ENCODE data around the gene NUDT3.
"Not testable (repeated sequence)": the region's sequence is repeated elsewhere in the genome, so short reads cannot be mapped to it uniquely, and the experiment has no call there.

Gene NUDT3

DNA sequence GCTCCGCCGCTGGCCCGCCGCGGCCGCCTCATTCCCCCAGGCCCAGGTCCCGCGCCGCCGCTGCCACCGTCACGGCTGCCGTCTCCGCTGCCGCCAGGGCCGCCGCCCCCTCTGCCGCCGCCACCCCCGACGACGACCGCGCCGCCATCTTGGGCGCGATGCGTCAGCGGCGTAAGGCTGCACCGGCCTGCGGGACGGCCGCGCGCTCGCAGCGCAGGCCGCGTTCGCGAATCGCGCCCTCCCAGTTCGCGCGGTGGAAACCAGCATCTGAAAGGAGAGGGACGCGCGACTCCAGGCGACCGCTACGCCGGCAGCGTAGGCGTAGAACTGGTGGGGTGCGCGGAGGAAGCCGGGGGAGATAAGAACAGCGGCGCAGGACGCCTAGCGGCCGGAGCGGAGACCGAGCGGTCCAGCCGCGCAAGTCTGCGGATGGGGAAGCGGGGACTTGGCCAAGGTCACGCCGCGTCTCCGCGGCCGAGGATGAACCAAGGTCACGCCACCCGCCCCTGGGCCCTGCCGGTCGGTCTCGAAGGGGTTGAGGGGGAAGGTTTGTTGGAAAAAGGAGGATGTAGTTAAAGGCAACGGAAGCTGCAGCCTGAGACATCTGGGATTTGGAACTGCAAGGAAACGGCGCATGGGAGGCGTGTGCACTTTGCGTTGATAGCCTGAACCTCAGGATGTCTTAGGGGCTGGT, at the start of gene NUDT3:
Gene NUDT3, minus strand, starts transcription at position 173 of the 694 bp plus-strand sequence. CDS start 307 bp downstream, outside the sequence.
- peak; percentile 93 for DNase-seq (ENCODE audit: low read depth)

DNA sequence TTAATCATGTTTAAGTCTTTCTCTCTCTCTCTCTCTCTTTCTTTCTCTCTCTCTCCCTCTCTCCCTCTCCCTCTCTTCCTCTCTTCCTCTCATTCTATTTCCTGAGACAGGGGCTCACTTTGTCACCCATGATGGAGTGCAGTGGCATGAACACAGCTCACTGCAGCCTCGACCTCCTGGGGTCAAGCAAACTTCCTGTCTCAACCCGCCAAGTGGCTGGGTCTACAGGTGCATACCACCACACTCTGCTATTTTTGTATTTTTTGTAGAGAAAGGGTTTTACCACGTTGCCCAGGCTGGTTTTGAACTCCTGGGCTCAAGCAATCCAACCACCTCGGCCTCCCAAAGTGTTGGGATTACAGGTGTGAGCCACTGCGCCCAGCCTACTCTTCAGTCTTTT, 49.1 kb upstream of the NUDT3 start:
- DNase-seq (ENCODE audit: low read depth): no peak

DNA sequence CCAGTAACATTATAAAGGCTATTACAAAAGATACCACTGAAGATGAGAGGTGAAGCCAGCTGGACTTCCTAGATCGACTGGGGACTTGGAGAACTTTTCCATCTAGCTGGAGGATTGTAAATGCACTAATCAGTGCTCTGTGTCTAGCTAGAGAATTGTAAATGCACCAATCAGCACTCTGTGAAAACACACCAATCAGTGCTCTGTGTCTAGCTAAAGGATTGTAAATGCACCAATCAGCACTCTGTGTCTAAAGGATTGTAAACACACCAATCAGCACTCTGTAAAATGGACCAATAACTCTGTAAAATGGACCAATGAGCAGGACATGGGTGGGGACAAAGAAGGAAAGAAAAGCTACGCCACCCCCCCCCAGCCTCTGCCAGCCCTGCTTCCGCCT, 47.0 kb upstream of the NUDT3 start:
- no peak for DNase-seq (ENCODE audit: low read depth)

DNA sequence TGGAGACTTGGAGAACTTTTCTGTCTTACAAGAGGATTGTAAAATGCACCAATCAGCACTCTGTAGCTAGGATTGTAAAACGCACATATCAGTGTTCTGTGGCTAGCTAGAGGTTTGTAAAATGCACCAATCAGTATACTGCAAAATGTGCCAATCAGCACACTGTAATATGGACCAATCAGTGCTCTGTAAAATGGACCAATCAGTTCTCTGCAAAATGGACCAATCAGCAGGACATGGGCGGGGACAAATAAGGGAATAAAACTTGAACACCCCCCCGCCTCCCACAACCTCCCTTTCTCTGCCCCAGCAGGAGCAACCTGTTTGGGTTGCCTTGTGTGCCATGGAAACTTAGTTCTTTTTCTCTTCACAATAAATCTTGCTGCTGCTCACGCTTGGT, 46.2 kb upstream of the NUDT3 start:
- no peak for DNase-seq (ENCODE audit: low read depth)

DNA sequence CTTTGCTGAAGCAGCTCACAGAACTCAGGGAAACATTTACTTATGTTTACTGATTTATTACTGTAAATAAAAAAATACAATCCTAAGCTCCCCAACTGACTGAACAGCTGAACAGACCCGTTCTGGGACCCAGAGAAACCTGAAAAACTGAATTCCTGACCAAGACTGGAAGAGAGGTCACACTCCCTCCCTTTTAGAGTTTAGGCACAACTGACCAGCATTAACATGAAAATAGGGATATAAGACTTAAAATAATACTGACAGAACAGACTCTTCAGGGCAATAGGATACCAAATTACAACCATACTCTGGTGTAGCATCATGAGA, 45.1 kb upstream of the NUDT3 start:
- no peak for DNase-seq (ENCODE audit: low read depth)

DNA sequence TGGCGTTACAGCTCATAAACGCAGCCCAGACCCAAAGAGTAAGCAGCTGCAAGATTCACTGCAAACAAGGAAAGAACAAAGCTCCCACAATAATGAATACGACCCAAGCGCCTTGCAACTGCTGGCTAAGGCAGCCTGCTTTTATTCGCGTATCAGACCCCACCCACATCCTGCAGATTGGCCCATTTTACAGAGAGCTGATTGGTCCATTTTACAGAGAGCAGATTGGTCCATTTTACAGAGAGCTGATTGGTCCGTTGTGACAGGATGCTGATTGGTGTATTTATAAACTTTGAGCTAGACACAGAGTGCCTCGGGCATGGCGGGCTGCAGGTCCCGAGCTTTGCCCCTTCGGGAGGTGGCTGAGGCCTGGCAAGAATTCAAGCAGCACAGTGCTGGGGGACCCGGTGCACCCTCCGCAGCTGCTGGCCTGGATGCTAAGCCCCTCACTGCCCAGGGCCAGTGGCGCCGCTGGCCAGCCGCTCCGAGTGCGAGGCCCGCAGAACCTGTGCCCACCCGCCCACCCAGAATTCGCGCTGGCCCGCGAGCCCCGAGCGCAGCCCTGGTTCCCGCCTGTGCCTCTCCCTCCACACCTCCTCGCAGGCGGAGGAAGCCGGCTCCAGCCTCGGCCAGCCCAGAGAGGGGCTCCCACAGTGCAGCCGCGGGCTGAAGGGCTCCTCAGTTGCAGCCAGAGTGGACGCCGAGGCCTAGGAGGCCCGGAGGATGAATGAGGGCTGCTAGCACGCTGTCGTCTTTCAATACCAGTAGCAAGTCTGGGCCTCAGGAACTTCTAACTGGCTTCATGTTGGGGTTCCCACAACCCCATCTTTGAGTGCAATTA, 44.6 kb upstream of the NUDT3 start:
- DNase-seq (ENCODE audit: low read depth): no peak

DNA sequence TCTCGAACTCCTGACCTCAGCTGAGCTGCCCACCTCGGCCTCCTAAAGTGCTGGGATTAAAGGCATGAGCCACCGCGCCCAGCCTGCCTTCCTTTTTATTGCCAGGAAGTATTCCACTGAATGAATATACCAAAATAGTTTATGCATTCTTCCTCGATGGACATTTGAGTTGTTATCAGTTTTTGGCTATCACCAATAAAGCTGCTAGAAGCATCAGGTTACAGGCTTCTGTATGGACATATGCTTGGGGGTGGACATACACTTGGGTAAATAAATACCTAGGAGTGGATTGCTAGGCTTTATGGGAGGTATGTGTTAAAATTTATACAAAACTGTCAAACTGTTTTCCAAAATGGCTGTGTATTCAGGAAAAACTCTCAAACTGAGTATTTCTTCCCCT, 43.4 kb upstream of the NUDT3 start:
- DNase-seq (ENCODE audit: low read depth): no peak

DNA sequence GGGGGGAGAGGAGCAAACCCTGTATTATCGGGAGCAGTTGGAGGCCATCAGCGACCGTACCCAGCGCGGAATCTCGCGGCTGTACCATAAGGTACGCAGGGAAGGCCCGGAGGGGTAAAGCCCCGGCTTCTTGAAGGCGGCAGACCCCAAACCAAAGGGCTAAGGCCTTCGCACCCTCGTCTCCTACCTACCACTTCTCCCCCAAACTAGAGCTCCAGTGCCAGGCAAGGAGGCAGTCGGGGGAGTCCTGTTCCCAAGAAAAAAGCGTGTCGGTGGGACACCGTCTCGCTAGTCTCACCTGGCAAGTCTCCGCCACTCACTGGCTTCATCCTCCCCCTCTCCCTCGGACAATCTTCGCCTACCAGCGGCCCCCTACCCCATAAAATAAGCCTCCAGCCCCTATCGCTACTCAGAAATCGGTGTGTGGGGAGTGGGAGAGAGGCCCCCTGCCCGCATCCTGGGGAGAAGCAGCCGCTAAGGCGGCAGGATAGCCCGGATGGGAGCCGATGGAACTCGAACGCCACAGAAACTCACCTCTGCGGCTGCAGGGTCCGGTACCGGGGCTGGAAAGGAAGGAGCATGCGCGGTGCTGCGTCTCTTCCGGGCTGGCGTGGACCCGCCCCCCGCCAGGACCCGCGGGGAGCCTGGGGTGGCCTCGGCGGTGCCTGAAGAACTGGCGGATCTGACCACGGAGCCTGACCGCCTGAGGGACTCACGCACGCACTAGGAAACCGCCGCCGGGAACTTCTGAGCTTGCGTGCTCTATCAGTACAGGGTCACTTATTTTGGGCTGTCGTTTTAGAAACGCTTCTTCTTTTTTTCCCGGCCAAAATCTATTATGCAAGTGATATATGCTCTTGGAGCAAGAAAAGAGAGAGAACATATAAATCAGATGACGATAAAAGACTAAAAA, 33.3 kb upstream of the NUDT3 start, which contains the start of gene RPS10:
Gene RPS10, minus strand, starts transcription at position 572 of the 913 bp plus-strand sequence. CDS start 848 bp downstream, outside the sequence.
- peak; percentile 89 for DNase-seq (ENCODE audit: low read depth)

DNA sequence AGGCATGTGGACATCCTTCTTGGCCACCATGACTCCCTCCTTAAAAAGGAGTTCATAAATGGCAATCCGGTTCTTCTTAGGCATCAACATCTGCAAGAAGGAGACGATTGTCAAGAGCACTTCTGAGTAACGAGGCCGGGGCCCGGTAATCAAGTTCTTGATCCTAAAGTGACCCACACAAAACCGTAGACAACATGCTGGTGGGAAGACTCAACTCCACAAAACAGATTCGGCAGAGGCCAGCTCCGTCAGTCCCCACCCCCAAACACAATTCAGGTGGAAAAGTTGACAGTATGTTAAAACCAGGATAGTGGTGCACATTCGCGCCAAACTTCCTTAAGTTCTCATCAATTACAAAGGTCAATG, 32.6 kb upstream of the NUDT3 start:
- DNase-seq (ENCODE audit: low read depth): peak; percentile 25

DNA sequence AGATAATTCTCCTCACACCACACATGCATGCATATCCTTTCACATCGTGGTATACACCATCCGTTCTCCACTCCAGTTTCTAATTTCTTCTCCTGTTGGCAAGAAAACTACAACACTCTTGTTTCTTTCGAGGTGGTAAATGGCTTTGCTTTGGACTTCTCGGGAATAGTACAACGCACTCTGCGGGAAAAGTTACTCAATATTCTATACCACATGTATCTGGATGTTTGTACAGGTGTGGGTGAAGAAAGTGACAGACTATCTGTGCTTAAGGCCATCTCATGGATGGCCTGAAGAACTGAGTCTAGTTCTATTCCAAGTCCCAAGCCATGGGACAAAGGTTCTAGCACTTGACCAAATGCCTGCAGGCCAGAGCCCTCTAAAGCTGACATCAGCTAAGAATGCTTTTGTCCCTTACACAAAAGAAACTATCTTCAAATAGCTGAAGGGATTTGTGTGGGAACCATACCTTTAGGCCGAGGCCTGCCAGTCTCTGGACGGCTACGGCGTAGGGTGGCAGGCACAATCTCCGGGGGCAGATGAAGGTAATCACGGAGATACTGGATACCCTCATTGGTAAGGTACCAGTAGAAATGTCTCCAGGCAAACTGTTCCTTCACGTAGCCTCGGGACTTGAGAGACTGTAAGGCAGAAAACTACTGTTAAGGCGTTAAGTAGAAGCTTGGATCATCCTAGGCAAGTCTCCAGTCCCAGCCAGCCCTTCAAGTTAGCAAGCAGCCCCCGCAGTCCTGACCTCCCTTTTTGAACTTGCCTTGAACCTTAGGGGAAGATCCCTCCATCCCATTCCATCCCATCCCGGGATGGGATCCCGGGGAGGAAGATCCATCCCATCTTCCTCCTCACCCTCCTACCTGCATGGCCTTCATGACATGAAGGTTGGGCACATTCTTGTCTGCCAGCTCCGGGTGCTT, 32.0 kb upstream of the NUDT3 start:
- DNase-seq (ENCODE audit: low read depth): no peak

DNA sequence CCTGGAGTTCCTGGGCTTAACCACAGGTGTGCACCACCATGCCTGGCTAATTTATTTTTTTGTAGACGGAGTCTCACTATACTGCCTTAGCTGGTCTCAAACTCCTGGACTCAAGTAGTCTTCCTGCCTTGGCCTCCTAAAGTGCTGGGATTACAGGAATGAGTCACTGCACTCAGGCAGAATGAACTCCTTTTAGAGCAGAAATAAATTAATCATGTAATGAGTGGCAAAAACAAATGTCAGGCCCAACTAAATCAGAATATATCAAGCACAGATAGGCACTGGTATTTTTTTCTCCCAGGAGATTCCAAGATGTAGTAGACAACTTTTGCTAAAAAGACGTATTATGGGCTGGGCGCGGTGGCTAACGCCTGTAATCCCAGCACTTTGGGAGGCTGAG, 30.8 kb upstream of the NUDT3 start:
- DNase-seq (ENCODE audit: low read depth): no peak

DNA sequence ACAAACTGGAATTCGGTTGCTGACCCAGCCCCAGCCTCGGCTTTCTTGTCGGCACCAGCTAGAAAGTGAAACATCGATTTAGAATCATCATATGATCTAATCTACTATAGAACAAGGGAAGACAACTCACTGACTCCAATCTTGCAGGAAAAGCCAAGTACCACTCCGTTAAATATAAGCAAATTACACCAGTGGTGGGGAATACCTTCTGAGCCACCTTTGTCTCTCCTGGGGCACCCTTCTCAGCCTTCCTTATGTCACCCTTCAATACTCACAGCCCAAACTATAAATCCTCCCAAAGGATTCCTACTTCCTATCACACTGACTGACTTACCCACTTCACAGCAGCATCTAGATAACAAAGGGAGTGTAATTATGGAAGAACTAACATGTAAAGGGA, 25.9 kb upstream of the NUDT3 start:
- no peak for DNase-seq (ENCODE audit: low read depth)

DNA sequence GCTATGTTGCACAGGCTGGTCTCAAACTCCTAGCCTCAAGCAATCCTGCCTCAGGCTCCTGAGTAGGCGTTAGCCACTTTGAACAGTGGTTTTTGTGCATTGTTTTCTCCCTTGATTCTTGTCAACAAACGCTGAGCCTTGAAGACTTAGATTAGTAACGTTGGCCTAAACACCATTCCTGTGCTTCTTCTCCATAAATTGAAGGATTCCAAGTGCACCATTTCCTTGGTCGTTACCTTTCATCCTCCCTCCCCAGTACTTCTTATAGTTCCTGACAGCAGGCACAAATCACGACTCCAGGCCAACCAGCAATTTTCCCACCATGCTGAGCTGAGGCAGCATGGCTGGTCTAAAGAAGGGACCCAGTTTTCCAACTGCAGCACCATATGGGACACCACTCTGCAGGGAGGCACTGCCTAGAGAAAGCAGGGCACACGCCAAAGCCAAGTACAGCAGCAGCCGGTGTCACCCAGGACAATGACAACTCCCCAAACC, 24.5 kb upstream of the NUDT3 start:
- DNase-seq (ENCODE audit: low read depth): no peak

DNA sequence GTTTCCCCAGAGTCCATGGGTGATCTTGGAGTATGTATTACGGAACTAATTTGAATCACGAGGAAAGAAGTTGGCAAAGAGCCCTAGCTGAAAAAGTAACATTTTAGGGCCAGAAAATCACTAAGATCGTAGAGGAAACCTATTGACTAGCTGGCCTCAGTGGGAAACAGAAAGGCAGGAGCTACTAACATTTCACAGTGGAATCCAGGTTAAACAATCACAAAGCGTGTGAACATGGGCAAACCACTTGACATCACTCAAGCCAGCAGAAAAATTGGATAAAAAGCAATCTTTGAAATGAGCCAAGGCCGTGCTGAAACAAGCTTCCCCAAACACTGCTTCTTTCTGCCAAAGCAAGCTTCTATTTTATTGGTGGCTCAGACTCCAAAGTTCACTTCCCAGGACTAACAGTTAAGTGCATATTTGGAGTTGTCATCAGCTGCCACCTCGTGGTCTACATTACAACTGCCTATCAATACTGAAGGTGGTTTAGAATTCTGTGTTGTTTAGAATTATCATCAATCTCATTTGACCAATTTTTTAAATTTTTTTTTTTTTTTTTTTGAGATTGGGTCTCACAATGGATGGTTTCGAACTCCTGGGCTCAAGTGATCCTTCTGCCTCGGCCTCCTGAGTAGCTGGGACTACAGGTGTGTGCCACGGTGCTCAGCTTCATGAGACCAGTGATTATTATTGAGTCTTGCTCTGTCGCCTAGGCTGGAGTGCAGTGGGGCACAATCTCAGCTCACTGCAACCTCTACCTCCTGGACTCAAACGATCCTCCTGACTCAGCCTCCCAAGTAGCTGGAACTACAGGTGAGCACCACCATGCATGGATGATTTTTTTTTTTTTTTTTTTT, 22.8 kb upstream of the NUDT3 start:
- DNase-seq (ENCODE audit: low read depth): no peak

DNA sequence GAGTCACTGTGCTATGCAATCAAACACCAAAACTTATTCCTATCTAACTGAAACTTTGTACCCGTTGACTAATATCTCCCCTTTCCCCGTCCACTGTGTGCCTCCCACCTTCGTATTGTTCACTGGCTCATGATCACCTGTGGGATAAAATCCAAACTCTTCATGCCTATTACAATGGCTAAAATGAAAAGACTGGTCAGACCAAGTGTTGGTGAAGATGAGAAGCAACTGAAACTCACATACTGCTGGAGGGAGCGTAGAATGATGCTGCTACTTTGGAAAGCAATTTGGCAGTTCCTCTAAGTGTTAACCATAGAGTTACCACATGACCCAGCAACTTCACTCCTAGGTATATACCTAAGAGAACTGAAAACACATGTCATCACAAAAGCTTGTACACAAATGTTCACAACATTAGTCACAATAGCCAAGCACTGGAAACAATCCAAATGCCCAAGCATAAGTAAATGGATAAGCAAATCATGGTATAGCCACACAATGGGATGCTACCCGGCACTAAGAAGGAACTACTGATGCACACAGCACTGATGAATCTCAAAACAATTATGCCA, 20.3 kb upstream of the NUDT3 start:
- no peak for DNase-seq (ENCODE audit: low read depth)

DNA sequence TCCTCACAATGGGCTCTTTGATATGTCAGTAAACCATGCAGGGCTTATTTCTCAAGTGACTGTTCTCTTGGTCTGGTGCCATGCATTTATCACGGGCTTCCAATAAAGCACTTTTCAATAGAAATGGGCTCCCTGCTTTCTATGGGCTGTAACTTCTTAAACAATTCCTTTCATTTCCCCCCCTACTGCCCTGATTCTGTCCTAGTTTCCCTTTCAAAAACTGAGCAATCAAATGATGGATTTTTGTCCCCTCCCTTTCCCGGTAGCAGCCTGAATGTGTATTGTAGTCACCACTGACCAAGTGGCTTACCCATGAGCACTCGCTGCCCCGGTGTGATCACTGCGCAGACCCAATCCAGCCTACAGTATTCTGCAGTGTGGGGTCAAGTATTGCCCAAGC, 19.5 kb upstream of the NUDT3 start:
- no peak for DNase-seq (ENCODE audit: low read depth)

DNA sequence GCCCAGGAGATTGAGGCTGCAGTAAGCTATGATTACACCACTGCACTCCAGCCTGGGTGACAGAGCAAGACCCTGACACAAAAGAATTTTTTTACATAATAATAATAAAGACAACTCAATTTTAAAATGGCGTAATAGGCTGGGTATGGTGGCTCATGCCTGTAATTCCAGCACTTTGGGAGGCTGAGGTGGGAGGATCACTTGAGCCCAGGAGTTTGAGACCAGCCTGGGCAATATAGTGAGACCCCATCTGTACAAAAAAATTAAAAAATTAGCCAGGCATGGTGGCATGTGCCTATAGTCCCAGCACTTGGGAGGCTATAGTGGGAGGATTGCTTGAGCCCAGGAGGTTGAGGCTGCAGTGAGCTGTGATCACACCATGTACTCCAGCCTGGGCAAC, 15.4 kb upstream of the NUDT3 start:
- not testable (repeated sequence) for DNase-seq (ENCODE audit: low read depth)

DNA sequence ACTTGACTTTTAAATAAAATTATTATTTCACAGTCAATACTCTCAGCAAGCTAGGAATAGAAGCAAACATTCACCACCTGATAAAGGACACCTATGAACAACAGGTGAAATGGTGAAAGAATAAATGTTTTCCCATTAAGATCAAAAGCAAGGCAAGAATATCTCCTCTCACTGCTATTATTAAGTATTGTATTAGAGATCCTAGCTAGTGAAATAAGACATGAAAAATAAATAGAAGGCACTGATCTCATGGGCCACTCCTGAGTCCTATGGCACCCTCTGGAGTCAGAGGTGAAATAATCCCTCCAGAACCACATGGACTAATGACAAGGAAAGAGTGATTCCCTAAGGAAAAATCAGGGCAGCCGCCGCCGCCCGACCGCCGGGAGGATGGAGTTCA, 4.0 kb upstream of the NUDT3 start:
- no peak for DNase-seq (ENCODE audit: low read depth)

DNA sequence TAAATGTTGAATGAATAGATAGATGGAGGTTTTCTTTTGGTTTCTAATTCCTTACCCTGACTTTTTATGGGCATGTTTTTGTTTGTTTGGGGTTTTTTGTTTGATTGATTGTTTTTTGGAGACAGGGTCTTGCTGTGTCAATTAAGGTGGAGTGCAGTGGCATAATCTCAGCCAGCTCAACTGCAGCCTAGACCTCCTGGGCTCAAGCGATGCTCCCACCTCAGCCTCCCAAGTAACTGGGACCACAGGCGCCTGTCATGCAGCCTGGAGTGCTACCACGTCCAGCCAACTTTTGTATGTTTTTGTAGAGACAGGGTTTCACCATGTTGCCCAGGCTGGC, 1.5 kb upstream of the NUDT3 start:
- no peak for DNase-seq (ENCODE audit: low read depth)
